Glomerular visceral epithelial cell (primary cell): ENCODE results near the gene NCKAP1.
"Not testable (repeated sequence)": the region's sequence is repeated elsewhere in the genome, so short reads cannot be mapped to it uniquely, and the experiment has no call there.

Experiments
- DNase-seq: peaks from one replicate; pipeline ENCODE4 v3.0.0-alpha.2; 2016; ENCODE audit errors: extremely low spot score

Gene NCKAP1

GRCh38 chr2:183035954-183036669, 2.1 kb downstream of the NCKAP1 start:
- DNase-seq: no peak

GRCh38 chr2:183035298-183035953, 2.8 kb downstream of the NCKAP1 start:
- DNase-seq: peak; percentile 21

- DNase-seq: peak; percentile 43
Measured at GRCh38 chr2:183034806-183035205, 3.5 kb downstream of the NCKAP1 start.

- no peak for DNase-seq
Measured at GRCh38 chr2:183033951-183034350, 4.3 kb downstream of the NCKAP1 start.

- no peak for DNase-seq
Measured at GRCh38 chr2:183031911-183032794, 6.1 kb downstream of the NCKAP1 start.

- DNase-seq: no peak
Measured at GRCh38 chr2:183029219-183029618, 9.0 kb downstream of the NCKAP1 start.

- no peak for DNase-seq
Measured at GRCh38 chr2:183028108-183028507, 10.1 kb downstream of the NCKAP1 start.

- DNase-seq: no peak
Measured at GRCh38 chr2:183027443-183027842, 10.8 kb downstream of the NCKAP1 start.

- no peak for DNase-seq
Measured at GRCh38 chr2:183026424-183026823, 11.8 kb downstream of the NCKAP1 start.

GRCh38 chr2:183025993-183026392, 12.3 kb downstream of the NCKAP1 start:
- DNase-seq: no peak

- no peak for DNase-seq
Measured at GRCh38 chr2:183024339-183025095, 13.7 kb downstream of the NCKAP1 start.

- DNase-seq: no peak
Measured at GRCh38 chr2:183022711-183023110, 15.5 kb downstream of the NCKAP1 start.

GRCh38 chr2:183021613-183022012, 16.6 kb downstream of the NCKAP1 start:
- DNase-seq: no peak

GRCh38 chr2:183019718-183020442, 18.4 kb downstream of the NCKAP1 start:
- DNase-seq: no peak

GRCh38 chr2:183017845-183018244, 20.4 kb downstream of the NCKAP1 start:
- not testable (repeated sequence) for DNase-seq

GRCh38 chr2:183014005-183014404, 24.3 kb downstream of the NCKAP1 start:
- DNase-seq: no peak

- DNase-seq: no peak
Measured at GRCh38 chr2:183011743-183012142, 26.5 kb downstream of the NCKAP1 start.

- DNase-seq: peak; percentile 58
Measured at GRCh38 chr2:183010112-183010511, 28.1 kb downstream of the NCKAP1 start.

GRCh38 chr2:183009249-183009899, 28.9 kb downstream of the NCKAP1 start:
- no peak for DNase-seq

- no peak for DNase-seq
Measured at GRCh38 chr2:183001948-183002347, 36.3 kb downstream of the NCKAP1 start.
